Activated CD8-positive, alpha-beta T cell treated with anti-CD3 and anti-CD28 coated beads for 36 hours (primary cell): ENCODE results near the gene PID1. TPM values are rescaled to one million over a fixed set of nuclear protein-coding genes. Genes with fewer than 3 reads are reported as not detected.

Source experiments
- ATAC-seq: fragments of 200-7000 bp; cut with Tn5 transposase; one replicate; pipeline ENCODE4 v1.10.0; 2021; ENCODE audit warnings: mild to moderate bottlenecking, moderate library complexity
- CTCF ChIA-PET: fragments of 350-600 bp; sonication (Branson Sonifier 250); formaldehyde crosslinking; loops from one replicate; lab custom pipeline; 2021; ENCODE audit warnings: antibody characterized with exemption; lab: Charles Lee
- POLR2A ChIA-PET: fragments of 350-600 bp; sonication (Branson Sonifier 250); formaldehyde crosslinking; loops from one replicate; lab custom pipeline; 2021; ENCODE audit warnings: antibody characterized with exemption; lab: Charles Lee
- DNase-seq: peaks from one replicate; pipeline ENCODE4 v3.0.0-alpha.2; 2020
- H3K27ac Mint-ChIP-seq: one replicate; pipeline ENCODE4 v1.8.0; 2021; ENCODE audit warnings: mild to moderate bottlenecking, mixed read lengths
- H3K27me3 Mint-ChIP-seq: one replicate; pipeline ENCODE4 v1.8.0; 2021; ENCODE audit warnings: mixed read lengths
- H3K36me3 Mint-ChIP-seq: one replicate; pipeline ENCODE4 v1.8.0; 2021; ENCODE audit warnings: low read depth, mixed read lengths
- H3K4me1 Mint-ChIP-seq: one replicate; pipeline ENCODE4 v1.8.0; 2021; ENCODE audit warnings: low read depth, mixed read lengths
- H3K4me3 Mint-ChIP-seq: one replicate; pipeline ENCODE4 v1.8.0; 2021; ENCODE audit warnings: mild to moderate bottlenecking, moderate library complexity, mixed read lengths
- H3K9me3 Mint-ChIP-seq: one replicate; pipeline ENCODE4 v1.8.0; 2021; ENCODE audit warnings: mixed read lengths
- CTCF ChIP-seq: fragments of 200-600 bp; IDR thresholded peaks from one replicate; pipeline ENCODE4 v1.8.0; 2022; ENCODE audit warnings: antibody characterized with exemption, mild to moderate bottlenecking
- intact Hi-C: fragments of 100-400 bp; cut with micrococcal nuclease; formaldehyde crosslinking; loops from one replicate; pipeline ENCODE4 v1.10.0; 2022
- total RNA-seq, 2 experiments: library from RNA; stranded (reverse); gene quantifications; one replicate each; pipeline ENCODE4 v1.2.3, GENCODE V29; 2021

The PID1 gene
- total RNA-seq, 2 experiments from 2014 or later = not detected

- POLR2A ChIA-PET = no interaction called here
- Mint-ChIP-seq H3K27ac (no peak overlapping the region), H3K36me3 (no peaks in the 10 kb centered on the region), H3K4me3 (no peak overlapping the region), H3K9me3 (no peaks in the 10 kb centered on the region), H3K4me1 (no peaks in the 10 kb centered on the region), H3K27me3 (no peaks in the 10 kb centered on the region)
- intact Hi-C loops = no loop called here
- CTCF ChIA-PET = interaction anchor here (0.6 kb wide), 1 partner anchor 27 kb away, joined by 3 read pairs; no protein-coding TSS in a partner anchor
- no peak for TF ChIP-seq CTCF
- ATAC-seq (no peak), DNase-seq (no peak)
Observed at GRCh38 chr2:229022652-229023051, 248.4 kb downstream of the PID1 start.

GRCh38 chr2:229022071-229022470 lies 249.0 kb downstream of the PID1 start:
- no peak for ATAC-seq
- CTCF ChIA-PET = interaction anchor here (0.6 kb wide), 1 partner anchor 26 kb away, joined by 3 read pairs; no protein-coding TSS in a partner anchor

GRCh38 chr2:229009816-229010215 lies 261.3 kb downstream of the PID1 start:
- ChIA-PET POLR2A (no interaction called here), CTCF (no interaction called here)
- H3K4me1 Mint-ChIP-seq = no peaks in the 10 kb centered on the region

More at GRCh38 chr2:229022071-229022470, 249.0 kb downstream of the PID1 start:
- Mint-ChIP-seq H3K36me3 (no peaks in the 10 kb centered on the region), H3K27me3 (no peaks in the 10 kb centered on the region), H3K9me3 (no peaks in the 10 kb centered on the region), H3K4me3 (no peak overlapping the region), H3K4me1 (no peaks in the 10 kb centered on the region), H3K27ac (no peak overlapping the region)
- TF ChIP-seq CTCF = no peak
- no peak for DNase-seq
- intact Hi-C loops = no loop called here
- POLR2A ChIA-PET = no interaction called here

GRCh38 chr2:229003256-229003655 lies 267.8 kb downstream of the PID1 start:
- intact Hi-C loops = no loop called here
- CTCF ChIA-PET = interaction anchor here (1.5 kb wide), 1 partner anchor 11 kb away, joined by 3 read pairs; no protein-coding TSS in a partner anchor
- no peaks in the 10 kb centered on the region for H3K4me1 Mint-ChIP-seq
- H3K27me3 Mint-ChIP-seq = no peaks in the 10 kb centered on the region
- DNase-seq (no peak), ATAC-seq (no peak)
- peaks cover 16% of the 10 kb centered on the region for H3K9me3 Mint-ChIP-seq
- H3K27ac Mint-ChIP-seq = no peak overlapping the region
- TF ChIP-seq CTCF = no peak
- H3K4me3 Mint-ChIP-seq = no peak overlapping the region
- POLR2A ChIA-PET = no interaction called here
- no peaks in the 10 kb centered on the region for H3K36me3 Mint-ChIP-seq

More at GRCh38 chr2:229009816-229010215, 261.3 kb downstream of the PID1 start:
- ATAC-seq = no peak
- DNase-seq = no peak
- Mint-ChIP-seq H3K27ac (no peak overlapping the region), H3K4me3 (no peak overlapping the region), H3K27me3 (no peaks in the 10 kb centered on the region), H3K36me3 (no peaks in the 10 kb centered on the region), H3K9me3 (no peaks in the 10 kb centered on the region)
- no peak for TF ChIP-seq CTCF
- intact Hi-C loops = no loop called here

GRCh38 chr2:229001196-229001595 lies 269.9 kb downstream of the PID1 start:
- no peaks in the 10 kb centered on the region for H3K36me3 Mint-ChIP-seq
- ATAC-seq = no peak
- no peaks in the 10 kb centered on the region for H3K27me3 Mint-ChIP-seq
- ChIA-PET POLR2A (interaction anchor here (0.6 kb wide), 1 partner anchor 1417 kb away, joined by 3 read pairs; no protein-coding TSS in a partner anchor), CTCF (no interaction called here)
- H3K27ac Mint-ChIP-seq = no peak overlapping the region
- TF ChIP-seq CTCF = no peak
- peaks cover 16% of the 10 kb centered on the region for H3K9me3 Mint-ChIP-seq
- no peak overlapping the region for H3K4me3 Mint-ChIP-seq
- intact Hi-C loops = no loop called here
- DNase-seq = no peak
- H3K4me1 Mint-ChIP-seq = no peaks in the 10 kb centered on the region
